ENCODE results near the gene NBEAL2. TPM values are rescaled to one million over a fixed set of nuclear protein-coding genes. Genes with fewer than 3 reads are reported as not detected.
A peak's percentile ranks its signal among the peaks of the same experiment; 100 is the strongest.

NBEAL2 gene
- total RNA-seq, 4 donors from 2014 or later: 176 to 519 (median 217) TPM

- intact Hi-C loops (cut with DNase I; ENCODE audit: low total_unique reads): loop anchor here (5.0 kb wide), 1 partner anchor 76 kb away; no protein-coding TSS in a partner anchor
- 94 to 97% methylated on average over 27 of the region's 27 CpGs for WGBS, 2 donors
- TF ChIP-seq POLR2A (IDR thresholded peaks at IDR 0.05) (no peak), CTCF (IDR thresholded peaks at IDR 0.05) (no peak)
- peak in 1 of 2 donors; percentile 86 for DNase-seq (ENCODE audit: low spot score in 2 of 2)
- H3K4me3 ChIP-seq (ENCODE audit: low read depth, poor library complexity, severe bottlenecking): no peak overlapping the region
Observed at GRCh38 chr3:47003461-47004368, 24.2 kb downstream of the NBEAL2 start.

- intact Hi-C loops (cut with DNase I; ENCODE audit: low total_unique reads): loop anchor here (5.0 kb wide), 1 partner anchor 77 kb away; no protein-coding TSS in a partner anchor
- peak in 1 of 2 donors; percentile 84 for DNase-seq (ENCODE audit: low spot score in 2 of 2)
- WGBS, 2 donors: 89 to 93% methylated on average over 13 to 16 of the region's 17 CpGs
- TF ChIP-seq CTCF (IDR thresholded peaks at IDR 0.05) (no peak), POLR2A (IDR thresholded peaks at IDR 0.05) (no peak)
- no peak overlapping the region for H3K4me3 ChIP-seq (ENCODE audit: low read depth, poor library complexity, severe bottlenecking)
Observed at GRCh38 chr3:47004369-47005211, 25.1 kb downstream of the NBEAL2 start.

- no peak overlapping the region for H3K4me3 ChIP-seq (ENCODE audit: low read depth, poor library complexity, severe bottlenecking)
- 79% methylated on average over 30 to 31 of the region's 32 CpGs for WGBS, 2 donors
- peak in 1 of 2 donors; percentile 85 for DNase-seq (ENCODE audit: low spot score in 2 of 2)
- intact Hi-C loops (cut with DNase I; ENCODE audit: low total_unique reads): no loop called here
- TF ChIP-seq CTCF (IDR thresholded peaks at IDR 0.05): no peak
- no peak for TF ChIP-seq POLR2A (IDR thresholded peaks at IDR 0.05)
Observed at GRCh38 chr3:47005212-47006144, 26.0 kb downstream of the NBEAL2 start.

- intact Hi-C loops (cut with DNase I; ENCODE audit: low total_unique reads): no loop called here
- WGBS, 2 donors: 86% methylated on average over 9 of the region's 9 CpGs
- no peak for DNase-seq (ENCODE audit: low spot score in 2 of 2)
- TF ChIP-seq POLR2A (IDR thresholded peaks at IDR 0.05): no peak
- no peak for TF ChIP-seq CTCF (IDR thresholded peaks at IDR 0.05)
- no peak overlapping the region for H3K4me3 ChIP-seq (ENCODE audit: low read depth, poor library complexity, severe bottlenecking)
Observed at GRCh38 chr3:47006145-47006651, 26.7 kb downstream of the NBEAL2 start.

GRCh38 chr3:47007001-47007400 lies 27.5 kb downstream of the NBEAL2 start:
- 78 to 81% methylated on average over 3 of the region's 3 CpGs for WGBS, 2 donors
- intact Hi-C loops (cut with DNase I; ENCODE audit: low total_unique reads): no loop called here
- TF ChIP-seq POLR2A (IDR thresholded peaks at IDR 0.05): no peak
- peak in 1 of 2 donors; percentile 82 for DNase-seq (ENCODE audit: low spot score in 2 of 2)
- no peak overlapping the region for H3K4me3 ChIP-seq (ENCODE audit: low read depth, poor library complexity, severe bottlenecking)
